GM10248 (cell line): Measurements from ENCODE around the gene MPND.
A peak's percentile ranks its signal among the peaks of the same experiment; 100 is the strongest.
"Not testable (repeated sequence)": the region's sequence is repeated elsewhere in the genome, so short reads cannot be mapped to it uniquely, and the experiment has no call there.

Source experiments
- CTCF ChIA-PET: fragments of 300-600 bp; sonication (Branson Sonifier 250); formaldehyde crosslinking; extraction: SDS; loops from one replicate; lab custom pipeline; 2021; ENCODE audit warnings: antibody characterized with exemption; lab: Yijun Ruan, JAX
- POLR2A ChIA-PET: fragments of 350-650 bp; sonication (Branson Sonifier 250); formaldehyde crosslinking; extraction: SDS; loops from one replicate; lab custom pipeline; 2020; ENCODE audit warnings: antibody characterized with exemption; lab: Yijun Ruan, JAX
- DNase-seq: peaks from one replicate; pipeline ENCODE4 v3.0.0; 2012; ENCODE audit errors: extremely low spot score
- TF ChIP-seq, protein P1 (sequence below): IDR thresholded peaks from 2 replicates; pipeline ENCODE4 v1.5.1; 2012; ENCODE audit warnings: mild to moderate bottlenecking, low read depth; ENCODE audit errors: extremely low read depth, missing control alignments, control extremely low read depth

Gene MPND

DNA sequence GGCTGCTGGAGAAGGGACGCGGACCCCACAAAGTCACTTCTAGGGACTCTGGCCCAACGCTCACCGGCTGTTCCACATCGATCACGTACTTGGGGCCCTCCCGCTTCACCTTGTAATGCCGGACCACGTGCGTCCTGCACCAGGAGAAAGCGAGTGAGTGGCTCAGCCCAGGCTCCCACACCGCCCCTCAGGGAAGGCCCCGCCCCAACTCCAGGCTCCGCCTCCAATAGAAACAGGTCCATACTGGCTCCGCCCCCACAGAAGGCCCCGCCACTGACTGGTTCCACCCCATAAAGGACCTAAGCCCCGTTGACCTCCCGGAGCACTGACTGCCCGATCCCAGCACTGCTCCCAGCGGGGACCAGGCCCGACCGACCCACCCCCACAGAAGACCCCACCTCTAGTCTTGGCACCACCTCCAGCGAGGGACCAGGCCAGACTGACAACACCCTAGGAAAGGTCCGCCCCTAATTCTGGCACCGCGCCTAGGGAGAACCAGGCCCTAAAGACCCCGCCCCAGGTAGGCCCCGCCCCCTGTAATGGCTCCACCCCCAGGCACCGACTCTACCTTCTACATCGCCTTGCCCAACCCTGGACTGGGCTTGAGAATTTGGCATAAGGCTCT, 16.0 kb upstream of the MPND start:
- CTCF ChIA-PET: interaction anchor here (1.0 to 1.2 kb wide), 2 partner anchors 16 to 25 kb away, joined by 7 to 9 read pairs; partner anchors contain the start of gene MPND

DNA sequence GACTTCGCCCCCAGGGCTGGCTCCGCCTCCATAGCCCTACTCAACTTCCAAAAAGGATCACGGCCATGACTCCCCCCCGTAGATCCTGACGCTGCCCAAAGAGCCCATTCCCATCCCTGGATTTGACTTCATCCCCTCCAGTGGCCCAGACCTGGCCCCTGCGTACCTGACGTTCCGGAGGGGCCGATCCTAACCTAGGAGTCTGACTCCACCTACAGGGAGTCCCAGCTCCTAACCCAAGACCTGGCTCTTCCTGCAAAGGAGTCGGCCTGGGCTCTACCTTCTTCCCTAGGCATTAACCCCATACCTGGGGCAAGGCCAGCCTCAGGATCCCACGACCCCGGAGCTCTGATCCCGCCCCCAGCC, 15.5 kb upstream of the MPND start:
- CTCF ChIA-PET: interaction anchor here (1.0 to 1.2 kb wide), 2 partner anchors 16 to 25 kb away, joined by 7 to 9 read pairs; partner anchors contain the start of gene MPND
- TF ChIP-seq, protein P1, sequence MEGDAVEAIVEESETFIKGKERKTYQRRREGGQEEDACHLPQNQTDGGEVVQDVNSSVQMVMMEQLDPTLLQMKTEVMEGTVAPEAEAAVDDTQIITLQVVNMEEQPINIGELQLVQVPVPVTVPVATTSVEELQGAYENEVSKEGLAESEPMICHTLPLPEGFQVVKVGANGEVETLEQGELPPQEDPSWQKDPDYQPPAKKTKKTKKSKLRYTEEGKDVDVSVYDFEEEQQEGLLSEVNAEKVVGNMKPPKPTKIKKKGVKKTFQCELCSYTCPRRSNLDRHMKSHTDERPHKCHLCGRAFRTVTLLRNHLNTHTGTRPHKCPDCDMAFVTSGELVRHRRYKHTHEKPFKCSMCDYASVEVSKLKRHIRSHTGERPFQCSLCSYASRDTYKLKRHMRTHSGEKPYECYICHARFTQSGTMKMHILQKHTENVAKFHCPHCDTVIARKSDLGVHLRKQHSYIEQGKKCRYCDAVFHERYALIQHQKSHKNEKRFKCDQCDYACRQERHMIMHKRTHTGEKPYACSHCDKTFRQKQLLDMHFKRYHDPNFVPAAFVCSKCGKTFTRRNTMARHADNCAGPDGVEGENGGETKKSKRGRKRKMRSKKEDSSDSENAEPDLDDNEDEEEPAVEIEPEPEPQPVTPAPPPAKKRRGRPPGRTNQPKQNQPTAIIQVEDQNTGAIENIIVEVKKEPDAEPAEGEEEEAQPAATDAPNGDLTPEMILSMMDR: no peak
- no peak for DNase-seq
- POLR2A ChIA-PET: interaction anchor here (0.5 to 1.2 kb wide), 2 partner anchors 15 to 825 kb away, joined by 4 to 7 read pairs; partner anchors contain the start of gene MPND

More for the DNA sequence above, 16.0 kb upstream of the MPND start:
- POLR2A ChIA-PET: interaction anchor here (1.2 kb wide), 1 partner anchor 16 kb away, joined by 7 read pairs; the partner anchor contains the start of gene MPND
- TF ChIP-seq, protein P1: no peak
- DNase-seq: peak; percentile 75

DNA sequence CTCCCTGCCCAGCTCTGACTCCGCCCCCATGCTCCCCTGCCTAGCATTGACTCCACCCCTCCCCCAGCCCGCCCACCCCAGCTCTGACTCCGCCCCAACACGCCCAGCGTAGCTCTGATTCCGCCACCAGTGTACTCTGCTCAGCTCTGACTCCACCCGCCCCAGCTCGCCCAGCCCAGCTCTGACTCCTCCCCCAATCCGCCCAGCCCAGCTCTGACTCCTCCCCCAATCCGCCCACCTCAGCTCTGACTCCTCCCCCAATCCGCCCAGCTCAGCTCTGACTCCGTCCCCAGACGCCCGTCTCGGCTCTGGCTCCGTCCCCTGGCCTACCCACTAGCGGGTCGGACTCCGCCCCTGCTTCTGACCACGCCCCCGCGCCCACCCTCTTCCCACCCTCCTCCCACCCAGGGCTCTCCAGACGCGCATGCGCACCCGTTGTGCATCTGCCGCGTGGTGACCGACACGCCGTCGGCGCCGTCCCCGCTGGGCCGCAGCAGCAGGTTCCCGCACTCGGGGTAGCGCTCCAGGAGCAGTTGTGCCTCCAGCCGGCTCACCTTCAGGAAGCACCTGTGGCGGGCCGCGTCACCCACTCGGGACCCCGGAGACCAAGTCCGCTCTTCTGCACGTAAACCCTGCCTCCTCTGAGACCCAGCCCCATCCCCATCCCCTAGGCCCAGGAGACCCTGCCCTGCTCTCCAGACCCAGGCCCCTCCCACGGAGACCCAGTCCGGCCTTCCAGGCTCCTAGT, 14.9 kb upstream of the MPND start:
- POLR2A ChIA-PET: interaction anchor here (0.5 to 1.2 kb wide), 4 partner anchors 14 to 825 kb away, joined by 4 to 7 read pairs (median 6); partner anchors contain the start of gene MPND
- DNase-seq: peak; percentile 98
- TF ChIP-seq, protein P1: no peak
- CTCF ChIA-PET: interaction anchor here (1.0 to 1.2 kb wide), 2 partner anchors 15 to 24 kb away, joined by 7 to 9 read pairs; partner anchors contain the start of gene MPND

DNA sequence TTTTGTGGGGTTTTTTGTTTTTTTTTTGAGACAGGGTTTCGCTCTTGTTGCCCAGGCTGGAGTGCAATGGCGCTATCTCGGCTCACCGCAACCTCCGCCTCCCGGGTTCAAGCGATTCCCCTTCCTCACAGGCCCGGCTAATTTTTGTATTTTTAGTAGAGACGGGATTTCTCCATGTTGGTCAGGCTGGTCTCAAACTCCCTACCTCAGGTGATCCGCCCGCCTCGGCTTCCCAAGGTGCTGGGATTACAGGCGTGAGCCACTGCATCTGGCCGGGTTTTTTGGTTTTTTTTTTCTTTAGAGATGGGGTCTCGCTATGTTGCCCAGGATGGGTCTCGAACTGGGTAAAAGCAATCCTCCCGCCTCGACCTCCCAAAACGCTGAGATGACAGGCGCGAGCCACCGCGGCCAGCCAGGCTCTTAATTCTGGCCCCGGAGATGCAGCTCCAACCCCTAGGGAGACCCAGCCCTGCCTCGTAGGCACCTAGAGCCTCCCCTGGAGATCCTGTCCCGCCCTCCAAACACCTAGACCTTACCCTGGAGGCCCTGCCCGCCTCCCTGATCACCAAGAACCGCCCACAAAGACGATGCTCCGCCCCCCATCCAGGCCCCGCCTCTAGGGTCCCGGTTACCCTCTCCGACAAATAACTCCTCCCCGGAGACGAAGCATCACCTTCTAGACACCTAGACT, 14.2 kb upstream of the MPND start:
- peak; percentile 27 for DNase-seq
- CTCF ChIA-PET: interaction anchor here (1.4 to 1.8 kb wide), 2 partner anchors 10 to 14 kb away, joined by 4 read pairs; no protein-coding TSS in a partner anchor
- POLR2A ChIA-PET: not testable (repeated sequence)

DNA sequence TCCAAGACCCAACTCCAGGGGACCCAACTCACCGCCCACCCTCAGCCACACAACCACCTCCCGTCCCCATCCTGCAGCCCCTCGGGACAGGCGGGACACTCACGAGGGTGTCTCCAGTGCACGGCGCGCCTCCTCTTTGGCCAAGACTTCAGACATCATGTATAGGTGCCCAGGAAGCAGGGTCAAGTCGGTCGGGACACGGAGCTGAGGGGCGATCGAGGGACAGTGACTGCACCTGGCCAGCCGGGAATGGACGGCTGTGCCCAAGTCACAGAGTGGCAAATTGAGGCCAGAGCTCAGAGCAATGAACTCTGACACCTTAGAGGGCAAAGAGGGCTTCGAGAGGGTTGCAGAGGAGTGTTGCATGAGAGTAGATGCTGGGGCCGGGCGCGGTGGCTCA, 13.5 kb upstream of the MPND start:
- ChIA-PET CTCF (interaction anchor here (1.0 to 1.8 kb wide), 3 partner anchors 10 to 22 kb away, joined by 3 to 4 read pairs (median 4); no protein-coding TSS in a partner anchor), POLR2A (no interaction called here)
- DNase-seq: peak; percentile 5
- TF ChIP-seq, protein P1: no peak

DNA sequence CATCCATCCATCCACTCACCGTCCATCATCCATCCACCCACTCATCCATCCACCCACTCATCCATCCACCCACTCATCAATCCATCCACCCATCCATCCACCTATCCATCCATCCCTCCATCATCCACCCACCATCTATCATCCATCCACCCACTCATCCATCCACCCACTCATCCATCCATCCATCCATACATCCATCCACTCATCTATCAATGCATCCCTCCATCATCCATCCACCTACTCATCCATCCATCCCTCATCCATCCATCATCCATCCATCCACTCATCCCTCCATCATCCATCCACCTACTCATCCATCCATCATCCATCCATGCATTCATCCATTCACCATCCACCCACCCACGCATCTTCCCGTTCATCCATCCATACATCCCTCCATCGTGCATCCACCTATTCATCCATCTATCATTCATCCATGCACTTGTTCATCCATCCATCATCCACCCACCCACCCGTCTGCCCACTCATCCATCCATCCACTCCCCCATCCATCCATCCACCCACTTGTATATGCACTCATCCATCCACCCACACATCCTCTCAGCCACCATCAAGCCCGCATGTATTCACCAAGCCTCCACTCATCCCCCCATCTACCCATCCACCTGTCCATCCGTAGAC, 8.3 kb upstream of the MPND start:
- ChIA-PET POLR2A (no interaction called here), CTCF (no interaction called here)
- DNase-seq: no peak
- TF ChIP-seq, protein P1: no peak
